ENCODE results near the gene CYB5R2. TPM values are rescaled to one million over a fixed set of nuclear protein-coding genes. Genes with fewer than 3 reads are reported as not detected.

The CYB5R2 gene
- total RNA-seq, 1 donor from 2014 or later: 2.6 TPM

GRCh38 chr11:7656704-7657103 is 16.6 kb downstream of the CYB5R2 start:
- H3K4me1 Mint-ChIP-seq (ENCODE audit: low read depth, unreplicated experiment): peaks cover 4% of the 10 kb centered on the region
- no peak for DNase-seq
- no peaks in the 10 kb centered on the region for H3K36me3 Mint-ChIP-seq (ENCODE audit: unreplicated experiment)
- no peak overlapping the region for H3K27ac Mint-ChIP-seq (ENCODE audit: unreplicated experiment)
- no peak overlapping the region for H3K4me3 Mint-ChIP-seq (ENCODE audit: unreplicated experiment)
- TF ChIP-seq CTCF (IDR thresholded peaks at IDR 0.05; ENCODE audit: partially characterized antibody, unreplicated experiment): no peak
- H3K9me3 Mint-ChIP-seq (ENCODE audit: unreplicated experiment): peaks cover 3% of the 10 kb centered on the region
- H3K27me3 Mint-ChIP-seq (ENCODE audit: unreplicated experiment): peaks cover 6% of the 10 kb centered on the region

GRCh38 chr11:7655253-7656217 is 17.8 kb downstream of the CYB5R2 start:
- no peak overlapping the region for H3K27ac Mint-ChIP-seq (ENCODE audit: unreplicated experiment)
- TF ChIP-seq CTCF (IDR thresholded peaks at IDR 0.05; ENCODE audit: partially characterized antibody, unreplicated experiment): no peak
- H3K4me1 Mint-ChIP-seq (ENCODE audit: low read depth, unreplicated experiment): peaks cover 4% of the 10 kb centered on the region
- peaks cover 6% of the 10 kb centered on the region for H3K27me3 Mint-ChIP-seq (ENCODE audit: unreplicated experiment)
- H3K4me3 Mint-ChIP-seq (ENCODE audit: unreplicated experiment): no peak overlapping the region
- DNase-seq: no peak
- H3K36me3 Mint-ChIP-seq (ENCODE audit: unreplicated experiment): no peaks in the 10 kb centered on the region
- H3K9me3 Mint-ChIP-seq (ENCODE audit: unreplicated experiment): peaks cover 3% of the 10 kb centered on the region

GRCh38 chr11:7654195-7654705 is 19.1 kb downstream of the CYB5R2 start:
- H3K27ac Mint-ChIP-seq (ENCODE audit: unreplicated experiment): no peak overlapping the region
- peaks cover 4% of the 10 kb centered on the region for H3K4me1 Mint-ChIP-seq (ENCODE audit: low read depth, unreplicated experiment)
- DNase-seq: peak; percentile 47
- no peak for TF ChIP-seq CTCF (IDR thresholded peaks at IDR 0.05; ENCODE audit: partially characterized antibody, unreplicated experiment)
- peaks cover 6% of the 10 kb centered on the region for H3K27me3 Mint-ChIP-seq (ENCODE audit: unreplicated experiment)
- no peaks in the 10 kb centered on the region for H3K36me3 Mint-ChIP-seq (ENCODE audit: unreplicated experiment)
- H3K4me3 Mint-ChIP-seq (ENCODE audit: unreplicated experiment): no peak overlapping the region
- peaks cover 3% of the 10 kb centered on the region for H3K9me3 Mint-ChIP-seq (ENCODE audit: unreplicated experiment)

GRCh38 chr11:7651700-7652099 is 21.6 kb downstream of the CYB5R2 start:
- no peak overlapping the region for H3K4me3 Mint-ChIP-seq (ENCODE audit: unreplicated experiment)
- TF ChIP-seq CTCF (IDR thresholded peaks at IDR 0.05; ENCODE audit: partially characterized antibody, unreplicated experiment): no peak
- no peaks in the 10 kb centered on the region for H3K36me3 Mint-ChIP-seq (ENCODE audit: unreplicated experiment)
- no peaks in the 10 kb centered on the region for H3K9me3 Mint-ChIP-seq (ENCODE audit: unreplicated experiment)
- no peak for DNase-seq
- peaks cover 3% of the 10 kb centered on the region for H3K27me3 Mint-ChIP-seq (ENCODE audit: unreplicated experiment)
- H3K27ac Mint-ChIP-seq (ENCODE audit: unreplicated experiment): no peak overlapping the region
- H3K4me1 Mint-ChIP-seq (ENCODE audit: low read depth, unreplicated experiment): peaks cover 4% of the 10 kb centered on the region

- Mint-ChIP-seq H3K4me3 (ENCODE audit: unreplicated experiment) (no peak overlapping the region), H3K9me3 (ENCODE audit: unreplicated experiment) (no peaks in the 10 kb centered on the region), H3K36me3 (ENCODE audit: unreplicated experiment) (no peaks in the 10 kb centered on the region), H3K4me1 (ENCODE audit: low read depth, unreplicated experiment) (peaks cover 4% of the 10 kb centered on the region), H3K27ac (ENCODE audit: unreplicated experiment) (no peak overlapping the region), H3K27me3 (ENCODE audit: unreplicated experiment) (peaks cover 3% of the 10 kb centered on the region)
- no peak for TF ChIP-seq CTCF (IDR thresholded peaks at IDR 0.05; ENCODE audit: partially characterized antibody, unreplicated experiment)
- DNase-seq: no peak
Observed at GRCh38 chr11:7651140-7651551, 22.2 kb downstream of the CYB5R2 start.

All from glutamatergic neuron (in vitro differentiated cells).